Parathyroid adenoma (tissue), 2 donors: ENCODE results near the gene CAV3.
A peak's percentile ranks its signal among the peaks of the same experiment; 100 is the strongest.

Experiments used
- H2AFZ ChIP-seq: fragments of 300-600 bp; sonication (generic); one replicate; pipeline ENCODE4 v1.7.0; 2017; ENCODE audit warnings: antibody characterized with exemption, mild to moderate bottlenecking
- H3K27ac ChIP-seq: fragments of 300-600 bp; sonication (generic); one replicate; pipeline ENCODE4 v1.7.0; 2017
- H3K27me3 ChIP-seq: fragments of 300-600 bp; sonication (generic); one replicate; pipeline ENCODE4 v1.7.0; 2017; ENCODE audit warnings: low read length; ENCODE audit not compliant: control insufficient read depth, insufficient read depth
- H3K36me3 ChIP-seq: fragments of 300-600 bp; sonication (generic); one replicate; pipeline ENCODE4 v1.7.0; 2017; ENCODE audit warnings: low read length; ENCODE audit not compliant: control insufficient read depth, insufficient read depth
- H3K4me1 ChIP-seq: fragments of 300-600 bp; sonication (generic); one replicate; pipeline ENCODE4 v1.7.0; 2017; ENCODE audit warnings: control low read depth
- H3K4me2 ChIP-seq: fragments of 300-600 bp; sonication (generic); one replicate; pipeline ENCODE4 v1.7.0; 2017; ENCODE audit warnings: low read length
- H3K4me3 ChIP-seq: fragments of 300-600 bp; sonication (generic); one replicate; pipeline ENCODE4 v1.7.0; 2017; ENCODE audit warnings: low read depth, low read length
- H3K79me2 ChIP-seq: fragments of 300-600 bp; sonication (generic); one replicate; pipeline ENCODE4 v1.7.0; 2017; ENCODE audit warnings: control low read depth
- H3K9ac ChIP-seq: fragments of 300-600 bp; sonication (generic); one replicate; pipeline ENCODE4 v1.7.0; 2017; ENCODE audit warnings: mild to moderate bottlenecking
- H3K9me3 ChIP-seq: fragments of 300-600 bp; sonication (generic); one replicate; pipeline ENCODE4 v1.7.0; 2017; ENCODE audit warnings: low read length; ENCODE audit not compliant: control insufficient read depth
- TF ChIP-seq, protein P1 (sequence below): fragments of 300-600 bp; sonication (generic); IDR thresholded peaks from one replicate; pipeline ENCODE4 v1.7.0; 2017; ENCODE audit warnings: antibody characterized with exemption, mild to moderate bottlenecking
- donor health status: primary hyperparathyroidism.

CAV3 gene

DNA sequence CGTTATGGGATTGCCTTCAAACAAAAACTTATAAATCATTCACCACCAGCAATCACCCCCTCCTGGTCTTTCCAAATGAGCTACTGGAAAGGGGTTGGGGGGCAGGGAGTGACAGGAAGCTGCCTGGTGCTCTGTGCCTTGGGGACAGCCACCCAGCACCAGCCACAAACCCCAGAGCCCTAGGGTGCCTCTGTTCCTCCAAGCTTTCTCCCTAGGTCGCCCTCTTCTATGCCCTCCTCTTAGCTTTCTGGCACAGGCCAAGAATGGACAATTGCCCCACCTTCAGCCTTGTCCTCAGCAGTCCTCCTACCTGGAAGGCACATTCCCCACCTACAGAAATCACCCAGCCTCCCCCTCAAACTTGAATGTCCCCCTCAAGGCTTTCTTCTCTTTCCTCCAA is 32.5 kb downstream of the CAV3 start:
- no peak overlapping the region for H3K4me2 ChIP-seq
- H3K9ac ChIP-seq = no peak overlapping the region
- H2AFZ ChIP-seq = no peak overlapping the region
- no peaks in the 10 kb centered on the region for H3K4me1 ChIP-seq
- H3K36me3 ChIP-seq = no peaks in the 10 kb centered on the region
- H3K27ac ChIP-seq = no peak overlapping the region
- peaks cover 5% of the 10 kb centered on the region for H3K27me3 ChIP-seq
- H3K4me3 ChIP-seq = no peak overlapping the region
- TF ChIP-seq, protein P1, sequence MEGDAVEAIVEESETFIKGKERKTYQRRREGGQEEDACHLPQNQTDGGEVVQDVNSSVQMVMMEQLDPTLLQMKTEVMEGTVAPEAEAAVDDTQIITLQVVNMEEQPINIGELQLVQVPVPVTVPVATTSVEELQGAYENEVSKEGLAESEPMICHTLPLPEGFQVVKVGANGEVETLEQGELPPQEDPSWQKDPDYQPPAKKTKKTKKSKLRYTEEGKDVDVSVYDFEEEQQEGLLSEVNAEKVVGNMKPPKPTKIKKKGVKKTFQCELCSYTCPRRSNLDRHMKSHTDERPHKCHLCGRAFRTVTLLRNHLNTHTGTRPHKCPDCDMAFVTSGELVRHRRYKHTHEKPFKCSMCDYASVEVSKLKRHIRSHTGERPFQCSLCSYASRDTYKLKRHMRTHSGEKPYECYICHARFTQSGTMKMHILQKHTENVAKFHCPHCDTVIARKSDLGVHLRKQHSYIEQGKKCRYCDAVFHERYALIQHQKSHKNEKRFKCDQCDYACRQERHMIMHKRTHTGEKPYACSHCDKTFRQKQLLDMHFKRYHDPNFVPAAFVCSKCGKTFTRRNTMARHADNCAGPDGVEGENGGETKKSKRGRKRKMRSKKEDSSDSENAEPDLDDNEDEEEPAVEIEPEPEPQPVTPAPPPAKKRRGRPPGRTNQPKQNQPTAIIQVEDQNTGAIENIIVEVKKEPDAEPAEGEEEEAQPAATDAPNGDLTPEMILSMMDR = no peak
- H3K79me2 ChIP-seq = no peaks in the 10 kb centered on the region
- no peaks in the 10 kb centered on the region for H3K9me3 ChIP-seq

DNA sequence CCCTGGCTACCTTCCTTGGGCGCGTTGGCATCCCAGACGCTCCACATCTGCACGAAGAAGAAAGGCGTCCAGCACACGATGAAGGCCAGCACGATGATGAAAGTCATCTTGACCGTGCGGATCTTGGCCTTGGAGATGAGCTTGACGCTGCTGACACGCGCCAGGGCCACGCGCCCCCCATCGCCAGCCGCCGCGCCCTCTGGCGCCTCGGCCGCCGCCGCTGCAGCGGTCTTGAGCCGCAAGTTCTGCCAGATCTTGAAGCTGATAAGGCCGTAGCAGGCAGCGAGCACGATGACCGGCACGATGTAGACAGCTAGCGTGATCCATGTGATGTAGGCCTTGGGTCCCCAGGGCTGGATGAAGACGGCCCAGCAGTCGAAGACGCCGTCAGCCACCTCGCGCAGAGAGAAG is 33.7 kb downstream of the CAV3 start:
- peak overlapping the region; percentile 36 for H3K4me3 ChIP-seq
- no peaks in the 10 kb centered on the region for H3K4me1 ChIP-seq
- peaks cover 5% of the 10 kb centered on the region for H3K27me3 ChIP-seq

DNA sequence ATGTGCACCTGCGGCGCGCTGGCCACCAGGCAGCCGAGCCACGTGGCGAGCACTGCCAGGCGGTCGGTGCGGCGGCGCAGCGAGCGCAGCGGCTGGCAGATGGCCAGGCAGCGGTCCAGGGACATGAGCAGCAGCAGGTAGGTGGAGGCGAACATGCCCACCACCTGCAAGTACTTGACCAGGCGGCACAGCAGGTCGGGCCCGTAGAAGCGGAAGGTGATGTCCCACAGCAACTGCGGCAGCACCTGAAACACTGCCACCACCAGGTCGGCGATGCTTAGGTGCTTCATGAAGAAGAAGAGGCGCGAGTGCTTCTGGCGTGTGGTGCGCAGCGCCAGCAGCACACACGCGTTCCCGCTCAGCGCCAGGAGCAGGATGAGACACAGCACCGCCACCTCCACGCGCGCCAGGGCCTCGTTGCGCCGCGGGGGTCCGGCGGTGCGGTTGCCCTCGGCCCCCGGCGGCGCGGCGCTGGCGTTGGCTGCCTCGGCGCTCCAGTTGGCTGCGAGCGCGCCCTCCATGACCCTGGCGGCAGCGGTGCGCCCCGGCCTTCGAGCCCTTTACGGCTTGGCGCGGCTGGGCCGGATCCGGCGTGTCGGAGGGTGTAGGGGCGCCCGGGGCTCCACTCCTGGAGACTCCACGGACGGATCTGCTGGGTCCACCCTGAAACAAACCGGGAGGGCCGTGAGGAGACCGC is 34.2 kb downstream of the CAV3 start:
- Histone ChIP-seq H3K4me2 (peak overlapping the region; percentile 69), H3K4me3 (peak overlapping the region; percentile 36), H3K27ac (no peak overlapping the region), H2AFZ (peak overlapping the region; percentile 38), H3K36me3 (no peaks in the 10 kb centered on the region), H3K9ac (no peak overlapping the region), H3K4me1 (no peaks in the 10 kb centered on the region), H3K79me2 (no peaks in the 10 kb centered on the region), H3K27me3 (peaks cover 5% of the 10 kb centered on the region), H3K9me3 (no peaks in the 10 kb centered on the region)
- TF ChIP-seq, protein P1 = no peak

More for the DNA sequence above, 33.7 kb downstream of the CAV3 start:
- peak overlapping the region; percentile 69 for H3K4me2 ChIP-seq
- no peaks in the 10 kb centered on the region for H3K79me2 ChIP-seq
- TF ChIP-seq, protein P1 = no peak
- peak overlapping the region; percentile 38 for H2AFZ ChIP-seq
- no peak overlapping the region for H3K9ac ChIP-seq
- H3K36me3 ChIP-seq = no peaks in the 10 kb centered on the region
- no peak overlapping the region for H3K27ac ChIP-seq
- H3K9me3 ChIP-seq = no peaks in the 10 kb centered on the region

DNA sequence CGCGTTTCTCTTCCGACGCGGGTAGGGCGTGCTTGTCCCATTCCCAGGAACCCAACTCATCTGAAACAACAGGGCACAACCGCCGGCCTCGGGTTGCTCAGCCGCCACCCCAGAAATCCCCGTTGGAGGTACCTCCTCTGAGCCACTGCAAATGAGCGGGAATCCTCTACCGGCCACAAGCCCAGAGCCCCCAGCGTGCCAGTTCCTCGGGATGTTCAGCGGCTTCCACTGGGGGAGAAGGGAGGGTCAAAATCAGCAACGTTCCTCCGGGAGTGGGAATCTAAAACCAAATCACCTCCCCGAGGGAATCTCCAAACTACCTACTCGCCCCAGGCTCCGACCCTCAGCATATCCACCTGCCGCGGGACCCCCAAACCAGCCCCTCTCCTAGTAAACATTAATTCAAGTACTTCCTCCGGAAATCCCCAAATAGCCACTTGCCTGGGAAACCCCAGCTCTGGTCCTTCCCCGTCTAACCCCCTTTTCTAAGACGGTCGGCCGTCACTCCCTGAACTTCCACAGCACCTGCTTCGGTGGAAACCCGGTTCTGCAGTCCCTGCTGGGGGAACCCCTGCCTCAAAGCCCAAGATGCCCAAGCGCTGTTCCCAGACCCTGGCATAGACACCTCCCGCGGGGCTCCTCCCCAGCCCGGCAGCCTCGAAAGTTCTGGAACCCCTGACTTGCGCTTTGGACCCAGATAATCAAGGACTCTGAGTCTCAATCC is 34.9 kb downstream of the CAV3 start:
- H3K79me2 ChIP-seq = no peaks in the 10 kb centered on the region
- H3K4me2 ChIP-seq = peak overlapping the region; percentile 69
- H3K9ac ChIP-seq = no peak overlapping the region
- no peak overlapping the region for H3K4me3 ChIP-seq
- TF ChIP-seq, protein P1 = no peak
- H2AFZ ChIP-seq = no peak overlapping the region
- no peaks in the 10 kb centered on the region for H3K9me3 ChIP-seq
- H3K27me3 ChIP-seq = peaks cover 5% of the 10 kb centered on the region
- no peaks in the 10 kb centered on the region for H3K36me3 ChIP-seq
- H3K27ac ChIP-seq = no peak overlapping the region
- no peaks in the 10 kb centered on the region for H3K4me1 ChIP-seq
